Body of pancreas (tissue), 4 donors: Measurements from ENCODE around the gene MYO10. TPM values are rescaled to one million over a fixed set of nuclear protein-coding genes. Genes with fewer than 3 reads are reported as not detected.
A peak's percentile ranks its signal among the peaks of the same experiment; 100 is the strongest.

Source experiments
- ATAC-seq: fragments of 150-250 bp; one replicate; pipeline ENCODE4 v1.9.1; 2016
- DNase-seq, 4 donors: peaks; one replicate each; pipeline ENCODE4 v3.0.0-alpha.2; 2019
- H3K27ac ChIP-seq, 4 donors: fragments of 200-600 bp; sonication (generic); 1 replicate in 3 of 4; 2 replicates in 1 of 4; pipeline versions ENCODE4 v1.5.1 to v1.6.1; 2016 to 2019; ENCODE audit warnings: mild to moderate bottlenecking in 1 of 4, mixed read lengths in 1 of 4, moderate library complexity in 1 of 4
- H3K27me3 ChIP-seq, 2 donors: fragments of 200-600 bp; sonication (generic); one replicate each; pipeline ENCODE4 v1.6.0; 2016; ENCODE audit warnings: mild to moderate bottlenecking in 1 of 2
- H3K36me3 ChIP-seq, 2 donors: fragments of 200-600 bp; sonication (generic); replicated peaks in 1 of 2; 2 replicates each; pipeline ENCODE4 v1.5.1; 2016; ENCODE audit warnings: low read depth in 2 of 2; ENCODE audit not compliant: insufficient read depth in 1 of 2
- H3K4me1 ChIP-seq: fragments of 200-600 bp; sonication (generic); one replicate; pipeline ENCODE4 v1.6.0; 2016
- H3K4me3 ChIP-seq, 2 donors: fragments of 200-600 bp; sonication (generic); 1 replicate in 1 of 2; 2 replicates in 1 of 2; pipeline ENCODE4 v1.5.1; 2016 to 2019
- H3K9me3 ChIP-seq, 3 donors: fragments of 200-600 bp; sonication (generic); 1 replicate in 2 of 3; 2 replicates in 1 of 3; pipeline ENCODE4 v1.5.1; 2016
- CTCF ChIP-seq, 7 experiments: fragments of 450-650 bp in 4 of 7; fragments of 200-600 bp in 3 of 7; sonication (generic) in 3 of 7; IDR thresholded peaks; one replicate each; pipeline ENCODE4 v1.5.1; 2016 to 2019; ENCODE audit warnings: antibody characterized with exemption in 7 of 7
- POLR2A ChIP-seq, 3 donors: fragments of 450-650 bp; IDR thresholded peaks; one replicate each; pipeline ENCODE4 v1.6.1; 2016; ENCODE audit warnings: antibody characterized with exemption in 3 of 3, mild to moderate bottlenecking in 2 of 3
- WGBS, 2 donors: methylation state at CpG; one replicate each; pipeline ENCODE4 v1.1.5; 2017; 5-methylcytosine and 5-hydroxymethylcytosine counted together
- intact Hi-C: fragments of 100-400 bp; cut with DNase I; formaldehyde crosslinking; loops from one replicate; pipeline ENCODE4 v1.15.1; 2023
- total RNA-seq, 2 donors: library from RNA; depleted of rRNA; stranded (reverse); fragments of >200 nt; gene quantifications; one replicate each; pipeline ENCODE4 v1.1.0, GENCODE V29; 2016

The MYO10 gene
- total RNA-seq, 2 donors from 2014 or later = 35.8 to 162 TPM

GRCh38 chr5:16854351-16854750 lies 81.7 kb downstream of the MYO10 start:
- no peaks in the 10 kb centered on the region for H3K9me3 ChIP-seq
- no peak overlapping the region for H3K4me3 ChIP-seq
- peak overlapping the region in 2 of 4 donors; percentile 1 to 14 for H3K27ac ChIP-seq
- WGBS, 2 donors = 14 to 28% methylated on average over 2 of the region's 2 CpGs
- ATAC-seq = peak; percentile 72
- H3K27me3 ChIP-seq = no peaks in the 10 kb centered on the region
- H3K4me1 ChIP-seq = peaks cover 29% of the 10 kb centered on the region
- intact Hi-C loops = no loop called here
- TF ChIP-seq CTCF (IDR thresholded peaks at IDR 0.05) (no peak), POLR2A (IDR thresholded peaks at IDR 0.05) (no peak)
- DNase-seq = peak; percentile 24 to 55 (median 28)
- no peaks in the 10 kb centered on the region for H3K36me3 ChIP-seq

- no peaks in the 10 kb centered on the region for H3K27me3 ChIP-seq
- intact Hi-C loops = no loop called here
- no peaks in the 10 kb centered on the region for H3K36me3 ChIP-seq
- ATAC-seq (no peak), DNase-seq (no peak)
- peaks cover 29% of the 10 kb centered on the region for H3K4me1 ChIP-seq
- WGBS, 2 donors = 65 to 74% methylated on average over 4 of the region's 4 CpGs
- peak overlapping the region in 1 of 4 donors; percentile 14 for H3K27ac ChIP-seq
- no peak overlapping the region for H3K4me3 ChIP-seq
- no peaks in the 10 kb centered on the region for H3K9me3 ChIP-seq
- TF ChIP-seq POLR2A (IDR thresholded peaks at IDR 0.05) = no peak
Measured at GRCh38 chr5:16853518-16853917, 82.6 kb downstream of the MYO10 start.

DNA sequence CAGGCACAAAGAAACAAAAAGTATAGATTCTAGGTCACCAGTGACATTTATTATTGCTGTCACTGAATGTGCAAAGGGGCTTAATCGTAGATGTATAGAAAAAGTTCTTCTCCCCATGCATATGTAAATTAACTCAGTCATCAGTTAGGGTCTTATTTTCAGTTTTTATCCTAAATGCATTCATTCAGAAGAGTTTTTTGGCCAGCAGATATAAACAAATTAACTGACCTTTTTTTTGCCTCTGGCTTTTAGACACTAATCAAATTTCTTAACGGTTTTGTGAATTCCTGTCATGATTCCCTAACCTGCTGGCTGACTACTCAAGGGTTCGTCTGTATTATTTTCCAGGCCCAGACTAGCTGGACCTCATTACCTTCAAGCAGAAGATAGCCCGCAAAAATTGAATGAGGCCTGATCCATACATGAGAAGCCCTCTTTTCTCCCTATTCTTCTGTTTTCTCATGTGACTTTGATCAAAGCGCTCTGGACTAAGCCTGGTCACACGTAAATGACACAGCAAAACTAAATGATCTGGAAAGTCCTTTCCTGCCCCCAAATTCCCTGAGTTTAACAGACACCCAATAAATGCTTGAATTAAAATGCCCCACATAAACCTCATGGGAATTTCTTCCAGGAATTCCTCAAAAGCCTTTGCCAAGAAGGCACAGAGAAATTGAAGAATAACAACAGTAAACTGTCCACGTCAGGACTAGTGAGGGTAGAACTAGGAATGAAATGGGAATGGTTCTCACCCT lies 83.7 kb downstream of the MYO10 start:
- WGBS, 2 donors = 74 to 78% methylated on average over 7 of the region's 7 CpGs
- peaks cover 21% of the 10 kb centered on the region for H3K4me1 ChIP-seq
- H3K4me3 ChIP-seq = no peak overlapping the region
- no peak overlapping the region for H3K27ac ChIP-seq
- H3K36me3 ChIP-seq = no peaks in the 10 kb centered on the region
- ATAC-seq (no peak), DNase-seq (no peak)
- no peaks in the 10 kb centered on the region for H3K9me3 ChIP-seq
- H3K27me3 ChIP-seq = no peaks in the 10 kb centered on the region
- TF ChIP-seq CTCF (IDR thresholded peaks at IDR 0.05) (no peak), POLR2A (IDR thresholded peaks at IDR 0.05) (no peak)
- intact Hi-C loops = no loop called here

DNA sequence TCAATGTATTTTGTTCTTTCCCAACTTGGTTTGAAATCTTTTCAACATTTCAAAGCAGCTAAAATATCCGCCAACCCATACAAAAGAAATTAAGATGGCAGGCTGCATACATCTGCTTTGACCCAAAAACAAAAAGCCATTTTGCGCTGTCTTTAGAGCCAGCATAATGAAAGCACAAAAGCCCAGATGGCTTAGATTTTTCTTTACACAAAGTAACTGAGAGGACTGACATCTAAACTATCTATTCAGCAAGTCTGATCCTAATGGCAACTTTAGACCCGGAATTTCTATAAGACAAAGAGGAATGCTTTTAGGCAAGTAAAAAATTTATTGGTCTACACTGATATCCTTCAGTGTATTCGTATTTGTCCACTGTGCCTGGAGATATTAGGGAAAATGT lies 86.3 kb downstream of the MYO10 start:
- WGBS, 2 donors = 93 to 99% methylated on average over 4 of the region's 4 CpGs
- Histone ChIP-seq H3K4me1 (peaks cover 27% of the 10 kb centered on the region), H3K9me3 (no peaks in the 10 kb centered on the region), H3K27ac (no peak overlapping the region), H3K4me3 (no peak overlapping the region), H3K36me3 (no peaks in the 10 kb centered on the region), H3K27me3 (no peaks in the 10 kb centered on the region)
- ATAC-seq = no peak
- no peak for DNase-seq
- intact Hi-C loops = no loop called here
- TF ChIP-seq CTCF (IDR thresholded peaks at IDR 0.05) (no peak), POLR2A (IDR thresholded peaks at IDR 0.05) (no peak)

DNA sequence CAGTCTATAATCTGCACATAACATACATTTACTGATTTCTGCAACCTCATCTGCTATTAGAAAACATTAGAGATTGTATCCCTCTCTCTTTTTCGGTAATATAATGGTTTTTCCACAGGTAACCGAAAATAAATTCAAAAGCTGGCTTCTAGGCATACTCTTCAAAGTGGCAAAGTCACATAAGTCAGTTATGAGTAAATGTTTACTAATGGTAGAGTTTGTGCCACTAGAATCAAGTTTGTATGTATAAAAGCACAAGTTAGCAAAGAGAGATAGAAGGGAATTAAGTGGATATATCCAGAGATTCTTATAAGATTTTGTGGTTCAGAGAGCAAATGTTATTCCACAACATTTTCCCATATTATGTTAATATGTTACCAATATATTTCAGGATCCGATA lies 86.9 kb downstream of the MYO10 start:
- H3K9me3 ChIP-seq = no peaks in the 10 kb centered on the region
- H3K4me3 ChIP-seq = no peak overlapping the region
- WGBS, 2 donors = 35 to 48% methylated on average over 3 of the region's 3 CpGs
- TF ChIP-seq CTCF (IDR thresholded peaks at IDR 0.05) (no peak), POLR2A (IDR thresholded peaks at IDR 0.05) (no peak)
- ATAC-seq (no peak), DNase-seq (no peak)
- H3K36me3 ChIP-seq = no peaks in the 10 kb centered on the region
- intact Hi-C loops = no loop called here
- peak overlapping the region in 1 of 4 donors; percentile 31 for H3K27ac ChIP-seq
- H3K27me3 ChIP-seq = no peaks in the 10 kb centered on the region
- H3K4me1 ChIP-seq = peaks cover 29% of the 10 kb centered on the region
